ENCODE data around the gene CHMP3.

Gene CHMP3

GRCh38 chr2:86477349-86477748 lies 85.9 kb downstream of the CHMP3 start:
- DNase-seq (ENCODE audit: low read depth) = peak; percentile 23
- TF ChIP-seq CTCF (IDR thresholded peaks at IDR 0.05; ENCODE audit: insufficient read depth, low read depth, low read length, missing control alignments) = no peak
- no peak overlapping the region for H3K4me3 ChIP-seq (ENCODE audit: low read length)

- TF ChIP-seq CTCF (IDR thresholded peaks at IDR 0.05; ENCODE audit: insufficient read depth, low read depth, low read length, missing control alignments) = no peak
- DNase-seq (ENCODE audit: low read depth) = no peak
- no peak overlapping the region for H3K4me3 ChIP-seq (ENCODE audit: low read length)
Observed at GRCh38 chr2:86476918-86477317, 86.3 kb downstream of the CHMP3 start.

GRCh38 chr2:86476092-86476491 lies 87.2 kb downstream of the CHMP3 start:
- DNase-seq (ENCODE audit: low read depth) = no peak
- no peak overlapping the region for H3K4me3 ChIP-seq (ENCODE audit: low read length)
- no peak for TF ChIP-seq CTCF (IDR thresholded peaks at IDR 0.05; ENCODE audit: insufficient read depth, low read depth, low read length, missing control alignments)

GRCh38 chr2:86471637-86472036 lies 91.6 kb downstream of the CHMP3 start:
- no peak for DNase-seq (ENCODE audit: low read depth)
- no peak for TF ChIP-seq CTCF (IDR thresholded peaks at IDR 0.05; ENCODE audit: insufficient read depth, low read depth, low read length, missing control alignments)
- H3K4me3 ChIP-seq (ENCODE audit: low read length) = no peak overlapping the region

- DNase-seq (ENCODE audit: low read depth) = no peak
- TF ChIP-seq CTCF (IDR thresholded peaks at IDR 0.05; ENCODE audit: insufficient read depth, low read depth, low read length, missing control alignments) = no peak
- no peak overlapping the region for H3K4me3 ChIP-seq (ENCODE audit: low read length)
Observed at GRCh38 chr2:86470890-86471289, 92.4 kb downstream of the CHMP3 start.

- no peak for DNase-seq (ENCODE audit: low read depth)
- no peak overlapping the region for H3K4me3 ChIP-seq (ENCODE audit: low read length)
- TF ChIP-seq CTCF (IDR thresholded peaks at IDR 0.05; ENCODE audit: insufficient read depth, low read depth, low read length, missing control alignments) = no peak
Observed at GRCh38 chr2:86468162-86469033, 94.8 kb downstream of the CHMP3 start.

- no peak overlapping the region for H3K4me3 ChIP-seq (ENCODE audit: low read length)
- DNase-seq (ENCODE audit: low read depth) = no peak
- no peak for TF ChIP-seq CTCF (IDR thresholded peaks at IDR 0.05; ENCODE audit: insufficient read depth, low read depth, low read length, missing control alignments)
Observed at GRCh38 chr2:86466306-86466705, 96.9 kb downstream of the CHMP3 start.

Measured in epithelial cell of esophagus (primary cell).